Astrocyte (in vitro differentiated cells and primary cell): ENCODE measurements around the gene CCNT2.
"Not testable (repeated sequence)": the region's sequence is repeated elsewhere in the genome, so short reads cannot be mapped to it uniquely, and the experiment has no call there.

Experiments
- EZH2 ChIP-seq: IDR thresholded peaks from 2 replicates; pipeline ENCODE4 v1.6.1; 2012; ENCODE audit warnings: mild to moderate bottlenecking, low read length, inconsistent platforms; ENCODE audit not compliant: insufficient read depth
- TF ChIP-seq, protein P1 (sequence below): IDR thresholded peaks from 2 replicates; pipeline ENCODE4 v1.5.1; 2011; ENCODE audit warnings: low read depth, mild to moderate bottlenecking, inconsistent platforms, low read length, moderate library complexity; ENCODE audit not compliant: insufficient read depth

DNA sequence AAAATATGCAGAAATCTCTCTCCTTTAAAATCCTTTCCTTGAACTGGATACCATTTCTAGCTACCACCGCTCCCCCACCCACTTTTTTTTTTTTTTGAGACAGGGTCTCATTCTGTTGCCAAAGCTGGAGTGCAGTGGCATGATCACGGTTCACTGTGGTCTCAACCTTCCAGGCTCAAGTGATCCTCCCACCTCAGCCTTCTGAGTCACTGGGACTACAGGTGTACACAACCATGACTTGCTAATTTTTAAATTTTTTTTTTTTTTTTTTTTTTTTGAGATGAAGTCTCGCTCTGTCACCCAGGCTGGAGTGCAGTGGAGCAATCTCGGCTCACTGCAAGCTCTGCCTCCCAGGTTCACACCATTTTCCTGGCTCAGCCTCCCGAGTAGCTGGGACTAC is 58.5 kb downstream of the CCNT2 start:
- TF ChIP-seq, protein P1, sequence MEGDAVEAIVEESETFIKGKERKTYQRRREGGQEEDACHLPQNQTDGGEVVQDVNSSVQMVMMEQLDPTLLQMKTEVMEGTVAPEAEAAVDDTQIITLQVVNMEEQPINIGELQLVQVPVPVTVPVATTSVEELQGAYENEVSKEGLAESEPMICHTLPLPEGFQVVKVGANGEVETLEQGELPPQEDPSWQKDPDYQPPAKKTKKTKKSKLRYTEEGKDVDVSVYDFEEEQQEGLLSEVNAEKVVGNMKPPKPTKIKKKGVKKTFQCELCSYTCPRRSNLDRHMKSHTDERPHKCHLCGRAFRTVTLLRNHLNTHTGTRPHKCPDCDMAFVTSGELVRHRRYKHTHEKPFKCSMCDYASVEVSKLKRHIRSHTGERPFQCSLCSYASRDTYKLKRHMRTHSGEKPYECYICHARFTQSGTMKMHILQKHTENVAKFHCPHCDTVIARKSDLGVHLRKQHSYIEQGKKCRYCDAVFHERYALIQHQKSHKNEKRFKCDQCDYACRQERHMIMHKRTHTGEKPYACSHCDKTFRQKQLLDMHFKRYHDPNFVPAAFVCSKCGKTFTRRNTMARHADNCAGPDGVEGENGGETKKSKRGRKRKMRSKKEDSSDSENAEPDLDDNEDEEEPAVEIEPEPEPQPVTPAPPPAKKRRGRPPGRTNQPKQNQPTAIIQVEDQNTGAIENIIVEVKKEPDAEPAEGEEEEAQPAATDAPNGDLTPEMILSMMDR = not testable (repeated sequence)
- TF ChIP-seq EZH2 = not testable (repeated sequence)
